PC-3 (cell line): Measurements from ENCODE around the gene GUCY1B1. TPM values are rescaled to one million over a fixed set of nuclear protein-coding genes. Genes with fewer than 3 reads are reported as not detected.

Experiments used
- ATAC-seq: fragments of 200-7000 bp; cut with Tn5 transposase; 2 replicates; pipeline ENCODE4 v1.9.1; 2020; ENCODE audit warnings: mild to moderate bottlenecking, moderate library complexity
- Bru-seq: library from RNA; stranded (reverse); fragments of 400-500 nt; gene quantifications from one replicate; lab custom pipeline; 2021; lab: Mats Ljungman, UMichigan
- BruChase-seq, 2 experiments: library from RNA; stranded (reverse); fragments of 400-500 nt; gene quantifications; one replicate each; lab custom pipeline; 2021; lab: Mats Ljungman, UMichigan
- BruUV-seq: library from RNA; stranded (reverse); fragments of 400-500 nt; replicated peaks from 2 replicates; lab custom pipeline; 2021; lab: Mats Ljungman, UMichigan
- CTCF ChIA-PET: fragments of 300-600 bp; sonication (Branson Sonifier 250); formaldehyde crosslinking; loops from one replicate; lab custom pipeline; 2022; ENCODE audit warnings: antibody characterized with exemption; lab: Charles Lee
- POLR2A ChIA-PET: fragments of 300-600 bp; sonication (Branson Sonifier 250); formaldehyde crosslinking; loops from one replicate; lab custom pipeline; 2022; ENCODE audit warnings: antibody characterized with exemption; ENCODE audit not compliant: unreplicated experiment; lab: Charles Lee
- DNase-seq: peaks from one replicate; pipeline ENCODE4 v3.0.0-alpha.2; 2015
- H2AFZ ChIP-seq: fragments of 300-600 bp; sonication (generic); 2 replicates; pipeline ENCODE4 v1.6.0; 2016; ENCODE audit warnings: antibody characterized with exemption, low read length
- H3F3A ChIP-seq: fragments of 300-600 bp; sonication (generic); one replicate; pipeline ENCODE4 v1.6.0; 2017; ENCODE audit warnings: antibody characterized with exemption, low read length, control low read depth, mild to moderate bottlenecking; ENCODE audit not compliant: unreplicated experiment
- H3K27ac ChIP-seq: fragments of 300-600 bp; sonication (generic); 2 replicates; pipeline ENCODE4 v1.5.1; 2016; ENCODE audit warnings: mild to moderate bottlenecking, low read length
- H3K27me3 ChIP-seq: fragments of 300-600 bp; sonication (generic); 2 replicates; pipeline ENCODE4 v1.6.1; 2016; ENCODE audit warnings: low read length, mixed read lengths
- H3K36me3 ChIP-seq: fragments of 300-600 bp; sonication (generic); 2 replicates; pipeline ENCODE4 v1.6.1; 2016; ENCODE audit warnings: low read depth, mixed run types, low read length, mixed read lengths
- H3K4me1 ChIP-seq: fragments of 300-600 bp; sonication (generic); 2 replicates; pipeline ENCODE4 v1.5.1; 2016; ENCODE audit warnings: low read length; ENCODE audit not compliant: insufficient read depth
- H3K4me2 ChIP-seq: fragments of 300-600 bp; sonication (generic); 2 replicates; pipeline ENCODE4 v1.6.0; 2016; ENCODE audit warnings: low read length
- H3K4me3 ChIP-seq: fragments of 300-600 bp; sonication (generic); 2 replicates; pipeline ENCODE4 v1.5.1; 2016; ENCODE audit warnings: mild to moderate bottlenecking, low read length, mixed read lengths
- H3K79me2 ChIP-seq: fragments of 300-600 bp; sonication (generic); 2 replicates; pipeline ENCODE4 v1.6.1; 2017; ENCODE audit warnings: low read length, mixed read lengths
- H3K9ac ChIP-seq: fragments of 300-600 bp; sonication (generic); 2 replicates; pipeline ENCODE4 v1.6.0; 2016; ENCODE audit warnings: mild to moderate bottlenecking, low read length
- H3K9me2 ChIP-seq: fragments of 300-600 bp; sonication (generic); replicated peaks from 2 replicates; pipeline ENCODE4 v1.6.1; 2016; ENCODE audit warnings: mixed run types, low read length, mixed read lengths
- H3K9me3 ChIP-seq: fragments of 300-600 bp; sonication (generic); 2 replicates; pipeline ENCODE4 v1.6.1; 2016; ENCODE audit warnings: low read length, mixed read lengths
- H4K20me1 ChIP-seq: fragments of 300-600 bp; sonication (generic); 2 replicates; pipeline ENCODE4 v1.6.1; 2016; ENCODE audit warnings: low read length, mixed read lengths
- CTCF ChIP-seq: fragments of 300-600 bp; sonication (generic); conservative IDR thresholded peaks from 2 replicates; pipeline ENCODE4 v1.5.1; 2017; ENCODE audit warnings: antibody characterized with exemption, low read depth, mild to moderate bottlenecking, low read length
- EZH2 ChIP-seq: fragments of 300-600 bp; sonication (generic); IDR thresholded peaks from one replicate; pipeline ENCODE4 v1.6.1; 2017; ENCODE audit warnings: antibody characterized with exemption, mild to moderate bottlenecking, low read length; ENCODE audit not compliant: unreplicated experiment
- EZH2phosphoT487 ChIP-seq: fragments of 300-600 bp; sonication (generic); IDR thresholded peaks from 2 replicates; pipeline ENCODE4 v1.6.1; 2018; ENCODE audit warnings: mild to moderate bottlenecking, antibody characterized with exemption, low read length, borderline replicate concordance
- intact Hi-C: fragments of 100-400 bp; cut with micrococcal nuclease; formaldehyde crosslinking; loops from 2 replicates; pipeline ENCODE4 v1.9.0; 2023
- long read RNA-seq: library from polyadenylated mRNA; unstranded; transcript quantifications from one replicate; pipeline ENCODE4 v2.0.0, GENCODE V29; 2021; ENCODE audit not compliant: unreplicated experiment
- total RNA-seq: library from RNA; depleted of rRNA; stranded (reverse); fragments of >200 nt; gene quantifications from 2 replicates; pipeline ENCODE4 v1.2.3, GENCODE V29; 2014; rRNA removed

The GUCY1B1 gene
- total RNA-seq: 3.1 and 4.4 TPM in 2 replicates
- Bru-seq, nascent RNA: percentile 36 among the genes with signal in this experiment
- percentile 31 among the genes with signal in this experiment for BruChase-seq, experiment 1, labeled RNA remaining after a 6-hour chase
- BruChase-seq, experiment 2, labeled RNA remaining after a 2-hour chase: percentile 37 among the genes with signal in this experiment
- long read RNA-seq, transcript GUCY1B1-201 (14 exons, 3,124 nt): major isoform, 10 of 13 reads
- long read RNA-seq, partial matches to known transcripts: 1 of 13 reads
- long read RNA-seq, other reads (novel, unspliced or antisense): 2 of 13 reads

- no peaks in the 10 kb centered on the region for H4K20me1 ChIP-seq
- ATAC-seq (peak; percentile 96), DNase-seq (peak; percentile 86)
- H3F3A ChIP-seq: no peaks in the 10 kb centered on the region
- peak within 1 kb of the TSS; percentile 50 for H3K9ac ChIP-seq
- intact Hi-C loops: no loop called here
- ChIA-PET POLR2A (interaction anchor here (0.6 kb wide), 1 partner anchor 30 kb away, joined by 3 read pairs; no protein-coding TSS in a partner anchor), CTCF (interaction anchor here (0.5 kb wide), 1 partner anchor 491 kb away, joined by 3 read pairs; no protein-coding TSS in a partner anchor)
- H3K36me3 ChIP-seq: no peaks in the 10 kb centered on the region
- no peaks in the 10 kb centered on the region for H3K4me1 ChIP-seq
- H3K4me3 ChIP-seq: peak within 1 kb of the TSS; percentile 80
- no peaks in the 10 kb centered on the region for H3K9me3 ChIP-seq
- H3K27me3 ChIP-seq: no peaks in the 10 kb centered on the region
- H3K9me2 ChIP-seq: no peaks in the 10 kb centered on the region
- no peak within 1 kb of the TSS for H3K27ac ChIP-seq
- peak within 1 kb of the TSS; percentile 92 for H2AFZ ChIP-seq
- no peaks in the 10 kb centered on the region for H3K79me2 ChIP-seq
- peak within 1 kb of the TSS; percentile 95 for H3K4me2 ChIP-seq
- no TSS peak for BruUV-seq
- TF ChIP-seq EZH2phosphoT487 (no peak), CTCF (peak; percentile 42), EZH2 (no peak)
Measured at GRCh38 chr4:155758481-155759371, at the start of gene GUCY1B1. GUCY1B1 (plus strand) TSS chr4:155759021; CDS start chr4:155759141, 120 bp downstream.

GRCh38 chr4:155709918-155710317 lies 48.9 kb upstream of the GUCY1B1 start:
- Histone ChIP-seq H2AFZ (no peak overlapping the region), H3K9ac (no peak overlapping the region), H3K4me3 (no peak overlapping the region), H3K9me2 (no peaks in the 10 kb centered on the region), H3K36me3 (no peaks in the 10 kb centered on the region), H3K79me2 (no peaks in the 10 kb centered on the region), H3F3A (no peaks in the 10 kb centered on the region), H3K27me3 (no peaks in the 10 kb centered on the region), H4K20me1 (no peaks in the 10 kb centered on the region), H3K4me1 (peaks cover 7% of the 10 kb centered on the region), H3K9me3 (no peaks in the 10 kb centered on the region), H3K4me2 (no peak overlapping the region), H3K27ac (no peak overlapping the region)
- no TSS peak for BruUV-seq
- intact Hi-C loops: no loop called here
- POLR2A ChIA-PET: no interaction called here
- CTCF ChIA-PET: interaction anchor here (0.6 kb wide), 1 partner anchor 228 kb away, joined by 4 read pairs; no protein-coding TSS in a partner anchor
- no peak for TF ChIP-seq CTCF
- no peak for TF ChIP-seq EZH2phosphoT487
- no peak for TF ChIP-seq EZH2
- no peak for DNase-seq
- no peak for ATAC-seq
